Spinal cord (tissue), 10 donors: ENCODE data around the gene HLA-DPB1. TPM values are rescaled to one million over a fixed set of nuclear protein-coding genes. Genes with fewer than 3 reads are reported as not detected.
A peak's percentile ranks its signal among the peaks of the same experiment; 100 is the strongest.

Source experiments
- DNase-seq, 6 donors: peaks; one replicate each; pipeline versions ENCODE4 v3.0.0 to v3.0.0-alpha.2; 2013 to 2015; ENCODE audit warnings: low spot score in 6 of 6, low read depth in 4 of 6
- H3K27ac ChIP-seq: one replicate; pipeline ENCODE4 v1.5.1; 2013; ENCODE audit warnings: low read depth, low read length, control low read depth
- H3K27me3 ChIP-seq: one replicate; pipeline ENCODE4 v1.6.1; 2013; ENCODE audit warnings: low read length; ENCODE audit not compliant: control insufficient read depth, insufficient read depth
- H3K36me3 ChIP-seq: one replicate; pipeline ENCODE4 v1.6.1; 2013; ENCODE audit warnings: low read length; ENCODE audit not compliant: control insufficient read depth, insufficient read depth
- H3K4me1 ChIP-seq: one replicate; pipeline ENCODE4 v1.6.1; 2013; ENCODE audit warnings: low read length; ENCODE audit not compliant: control insufficient read depth, insufficient read depth
- H3K4me3 ChIP-seq: one replicate; pipeline ENCODE4 v1.5.1; 2013; ENCODE audit warnings: low read depth, low read length, control low read depth
- H3K9me3 ChIP-seq: one replicate; pipeline ENCODE4 v1.6.1; 2013; ENCODE audit warnings: low read length; ENCODE audit not compliant: control insufficient read depth, insufficient read depth
- WGBS: methylation state at CpG from one replicate; pipeline ENCODE4 v1.1.5; 2013; ENCODE audit warnings: missing lambda C conversion rate; ENCODE audit not compliant: insufficient coverage; 5-methylcytosine and 5-hydroxymethylcytosine counted together
- polyA plus RNA-seq, 2 donors: library from polyadenylated mRNA; unstranded; fragments of 120-200 nt; gene quantifications; one replicate each; pipeline ENCODE4 v1.2.1, GENCODE V29; 2013; ENCODE audit not compliant: insufficient read length in 2 of 2
- total RNA-seq, 2 donors: library from RNA; depleted of rRNA in 1 of 2; stranded (reverse); fragments of 120-200 nt in 1 of 2; fragments of >200 nt in 1 of 2; gene quantifications; one replicate each; pipeline versions ENCODE4 v1.2.3 to v1.2.4, GENCODE V29; 2013 to 2014
- donor health status: healthy.

Gene HLA-DPB1
- total and polyA plus RNA-seq, 4 donors: 10.5 to 21.3 (median 13.4) TPM

- WGBS: 100% methylated on average over 1 of the region's 2 CpGs
- Histone ChIP-seq H3K9me3 (no peaks in the 10 kb centered on the region), H3K4me3 (no peak overlapping the region), H3K27ac (no peak overlapping the region), H3K27me3 (peaks cover 7% of the 10 kb centered on the region), H3K36me3 (no peaks in the 10 kb centered on the region), H3K4me1 (peaks cover 19% of the 10 kb centered on the region)
- no peak for DNase-seq
Measured at GRCh38 chr6:33078919-33079521, 3.2 kb downstream of the HLA-DPB1 start.

DNA sequence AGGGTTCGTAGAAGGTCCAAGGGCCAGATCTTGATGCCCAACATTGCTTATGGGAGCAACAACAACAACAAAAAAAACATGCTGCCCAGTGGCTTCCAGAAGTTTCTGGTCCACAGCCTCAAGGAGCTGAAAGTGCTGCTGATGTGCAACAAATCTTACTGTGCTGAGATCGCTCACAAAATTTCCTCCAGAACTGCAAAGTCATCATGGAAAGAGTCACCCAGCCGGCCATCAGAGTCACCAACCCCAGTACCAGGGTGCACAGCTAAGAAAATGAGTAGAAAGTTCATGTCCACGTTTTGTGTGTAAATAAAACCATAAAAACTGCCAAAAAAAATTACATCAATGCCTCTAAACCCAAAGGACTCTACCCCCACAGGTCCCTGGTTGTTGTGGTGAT lies 3.8 kb downstream of the HLA-DPB1 start:
- 95% methylated on average over 2 of the region's 4 CpGs for WGBS
- H3K27ac ChIP-seq: no peak overlapping the region
- no peak overlapping the region for H3K4me3 ChIP-seq
- DNase-seq: no peak
- H3K27me3 ChIP-seq: peaks cover 7% of the 10 kb centered on the region
- no peaks in the 10 kb centered on the region for H3K9me3 ChIP-seq
- H3K4me1 ChIP-seq: peaks cover 19% of the 10 kb centered on the region
- no peaks in the 10 kb centered on the region for H3K36me3 ChIP-seq

- Histone ChIP-seq H3K9me3 (no peaks in the 10 kb centered on the region), H3K27ac (peak overlapping the region; percentile 54), H3K4me3 (peak overlapping the region; percentile 43), H3K4me1 (peaks cover 19% of the 10 kb centered on the region), H3K27me3 (peaks cover 7% of the 10 kb centered on the region), H3K36me3 (no peaks in the 10 kb centered on the region)
- WGBS: 4% methylated on average over 41 of the region's 49 CpGs
- DNase-seq: peak in 2 of 6 donors; percentile 58 to 66
Measured at GRCh38 chr6:33080127-33081089, 4.6 kb downstream of the HLA-DPB1 start.

GRCh38 chr6:33081098-33081824 lies 5.5 kb downstream of the HLA-DPB1 start:
- peak overlapping the region; percentile 54 for H3K27ac ChIP-seq
- no peak for DNase-seq
- WGBS: 73% methylated on average over 15 of the region's 16 CpGs
- H3K4me1 ChIP-seq: peaks cover 16% of the 10 kb centered on the region
- peak overlapping the region; percentile 43 for H3K4me3 ChIP-seq
- no peaks in the 10 kb centered on the region for H3K9me3 ChIP-seq
- H3K27me3 ChIP-seq: peaks cover 7% of the 10 kb centered on the region
- H3K36me3 ChIP-seq: no peaks in the 10 kb centered on the region

GRCh38 chr6:33082702-33083101 lies 6.9 kb downstream of the HLA-DPB1 start:
- no peak for DNase-seq
- no peaks in the 10 kb centered on the region for H3K9me3 ChIP-seq
- no peak overlapping the region for H3K27ac ChIP-seq
- no peaks in the 10 kb centered on the region for H3K36me3 ChIP-seq
- peaks cover 7% of the 10 kb centered on the region for H3K27me3 ChIP-seq
- no peak overlapping the region for H3K4me3 ChIP-seq
- H3K4me1 ChIP-seq: peaks cover 16% of the 10 kb centered on the region
- 57% methylated on average over 1 of the region's 2 CpGs for WGBS

GRCh38 chr6:33085627-33086026 lies 9.8 kb downstream of the HLA-DPB1 start:
- Histone ChIP-seq H3K27ac (no peak overlapping the region), H3K4me1 (peaks cover 9% of the 10 kb centered on the region), H3K9me3 (no peaks in the 10 kb centered on the region), H3K4me3 (no peak overlapping the region), H3K36me3 (no peaks in the 10 kb centered on the region), H3K27me3 (no peaks in the 10 kb centered on the region)
- DNase-seq: no peak
- WGBS: 86% methylated on average over 7 of the region's 8 CpGs

DNA sequence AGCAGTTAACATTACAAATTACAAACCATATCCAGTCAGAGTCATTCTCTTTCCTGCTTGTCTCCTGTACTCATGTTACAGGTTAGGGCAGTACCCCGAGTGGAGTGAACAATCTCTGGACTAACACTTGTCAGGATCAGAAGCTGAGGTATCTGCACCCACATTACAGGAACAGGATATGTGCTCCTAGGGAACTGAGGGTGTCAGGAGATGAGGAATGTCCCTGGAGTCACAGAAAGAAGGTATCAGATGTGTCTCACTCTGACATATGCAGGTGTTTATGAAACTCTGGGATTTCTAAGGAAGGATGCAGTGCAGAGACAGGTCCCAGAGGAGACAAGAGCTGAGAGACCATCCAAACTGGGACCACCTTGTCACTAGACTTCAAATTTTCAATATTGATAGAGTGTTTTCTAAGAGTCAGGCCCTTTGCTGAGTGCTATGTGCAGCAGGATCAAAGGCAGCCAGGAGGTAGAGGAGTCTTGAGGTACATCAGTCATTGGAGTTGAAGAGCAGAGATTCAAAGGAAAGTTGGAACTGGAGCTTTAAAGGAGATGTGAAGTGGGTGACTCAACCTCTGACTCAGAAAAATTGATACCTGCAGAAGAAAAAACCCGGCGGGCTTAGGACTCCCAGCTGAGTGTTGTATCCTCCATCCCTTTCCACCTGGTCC lies 12.6 kb downstream of the HLA-DPB1 start:
- Histone ChIP-seq H3K4me1 (no peaks in the 10 kb centered on the region), H3K27ac (no peak overlapping the region), H3K4me3 (no peak overlapping the region), H3K9me3 (no peaks in the 10 kb centered on the region), H3K27me3 (no peaks in the 10 kb centered on the region), H3K36me3 (no peaks in the 10 kb centered on the region)
- WGBS: 100% methylated on average over 3 of the region's 3 CpGs
- DNase-seq: no peak

GRCh38 chr6:33088931-33089620 lies 13.3 kb downstream of the HLA-DPB1 start:
- Histone ChIP-seq H3K4me3 (no peak overlapping the region), H3K9me3 (no peaks in the 10 kb centered on the region), H3K4me1 (no peaks in the 10 kb centered on the region), H3K27me3 (no peaks in the 10 kb centered on the region), H3K27ac (no peak overlapping the region), H3K36me3 (no peaks in the 10 kb centered on the region)
- no peak for DNase-seq
- 74% methylated on average over 2 of the region's 6 CpGs for WGBS

- no peak overlapping the region for H3K27ac ChIP-seq
- no peaks in the 10 kb centered on the region for H3K9me3 ChIP-seq
- H3K36me3 ChIP-seq: no peaks in the 10 kb centered on the region
- no peaks in the 10 kb centered on the region for H3K4me1 ChIP-seq
- 37% methylated on average over 9 of the region's 9 CpGs for WGBS
- no peak overlapping the region for H3K4me3 ChIP-seq
- no peaks in the 10 kb centered on the region for H3K27me3 ChIP-seq
- no peak for DNase-seq
Measured at GRCh38 chr6:33091957-33092356, 16.2 kb downstream of the HLA-DPB1 start.
